Heart right ventricle (tissue), 16 donors: ENCODE data around the gene AGPAT1. TPM values are rescaled to one million over a fixed set of nuclear protein-coding genes. Genes with fewer than 3 reads are reported as not detected.

Source experiments
- ATAC-seq, 8 donors: fragments of 200-7000 bp; cut with Tn5 transposase; one replicate each; pipeline ENCODE4 v1.9.1; 2020; ENCODE audit warnings: mild to moderate bottlenecking in 8 of 8, moderate library complexity in 8 of 8, moderate number of reproducible peaks in 1 of 8
- DNase-seq, 2 donors: peaks; one replicate each; pipeline ENCODE4 v3.0.0-alpha.2; 2020
- H3K27ac ChIP-seq, 10 donors: fragments of 200-600 bp; sonication (generic) in 2 of 10; one replicate each; pipeline versions ENCODE4 v1.5.0 to v1.8.0; 2020 to 2022; ENCODE audit warnings: mild to moderate bottlenecking in 3 of 10
- H3K27me3 ChIP-seq, 7 donors: fragments of 200-600 bp; one replicate each; pipeline ENCODE4 v1.8.0; 2021 to 2022; ENCODE audit warnings: mild to moderate bottlenecking in 2 of 7
- H3K36me3 ChIP-seq, 9 donors: fragments of 200-600 bp; sonication (generic) in 1 of 9; one replicate each; pipeline versions ENCODE4 v1.5.0 to v1.8.0; 2020 to 2022; ENCODE audit warnings: mild to moderate bottlenecking in 2 of 9
- H3K4me1 ChIP-seq, 9 donors: fragments of 200-600 bp; sonication (generic) in 1 of 9; one replicate each; pipeline versions ENCODE4 v1.5.0 to v1.8.0; 2020 to 2022; ENCODE audit warnings: mild to moderate bottlenecking in 4 of 9
- H3K4me3 ChIP-seq, 10 donors: fragments of 200-600 bp; sonication (generic) in 2 of 10; one replicate each; pipeline versions ENCODE4 v1.5.0 to v1.8.0; 2020 to 2022; ENCODE audit warnings: mild to moderate bottlenecking in 7 of 10, moderate library complexity in 2 of 10
- H3K9me3 ChIP-seq, 11 donors: fragments of 200-600 bp in 10 of 11; sonication (generic) in 2 of 11; one replicate each; pipeline versions ENCODE4 v1.5.0 to v1.8.0; 2013 to 2022; ENCODE audit warnings: mild to moderate bottlenecking in 2 of 11, control low read depth in 1 of 11, moderate library complexity in 1 of 11
- WGBS, 2 donors: extraction: QIAGEN DNeasy Blood & Tissue Kit; methylation state at CpG; one replicate each; pipeline ENCODE4 v1.1.7; 2013; ENCODE audit warnings: inconsistent platforms in 1 of 2; 5-methylcytosine and 5-hydroxymethylcytosine counted together
- intact Hi-C, 10 donors: fragments of 100-400 bp; cut with DNase I; formaldehyde crosslinking; loops; one replicate each; pipeline versions ENCODE4 v1.11.1 to v1.14.2; 2022
- polyA plus RNA-seq, 2 donors: library from polyadenylated mRNA; stranded (reverse); fragments of 200-250 nt; gene quantifications; one replicate each; pipeline ENCODE4 v1.2.3, GENCODE V29; 2013
- total RNA-seq, 10 donors: library from RNA; stranded (reverse); fragmentation: NEBNext Ultra II Directional in 3 of 10; extraction: Animal tissue kit (Norgen Biotek cat#: 25700) in 3 of 10; gene quantifications; one replicate each; pipeline versions ENCODE4 v1.2.1 to v1.2.4, GENCODE V29; 2021 to 2023
- TF ChIP-seq, protein P1 (sequence below), 9 donors: fragments of 200-600 bp; sonication (generic) in 2 of 9; IDR thresholded peaks; one replicate each; pipeline versions ENCODE4 v1.5.0 to v1.8.0; 2021 to 2022; ENCODE audit warnings: antibody characterized with exemption in 9 of 9, mild to moderate bottlenecking in 5 of 9, moderate library complexity in 1 of 9
- donor health status: Arrhythmogenic right ventricular cardiomyopathy.
- donor health status: ischemic (EF 13 %, LVEDD 7.1; RV severe dilation, severe dysfunction).
- donor health status: healthy with polysubstance abuse.
- donor health status: DM: no; HTN: yes; CAD: no.
- donor health status: DM: no; HTN: no; CAD: no.
- donor health status: ischemic (EF 25% LVEDD 6.9; RV normal size, moderate dysfunction).
- donor health status: ischemic (EF 25% LVEDD 5.7; RV mildly dilated, moderate dysfunction).
- donor health status: healthy.
- donor health status: DM: yes; HTN: yes; CAD: no.
- donor health status: Ischemic cardiomyopathy.
- donor health status: ischemic (EF 35%, LVEDD 5.7; RV mildly dilated, moderate dysfunction).
- donor health status: nonischemic (EF 11% LVEDD 7.7; RV severe dilation, severe dysfunction).
- donor health status: DM: yes; HTN: yes; CAD: no.
- donor health status: PGD.
- donor health status: ischemic (EF 29% LVEDD 5.4; RV normal size, mild dysfunction).
- donor health status: nonischemic (EF 23%, LVEDD 6.1; RV moderate dilation, normal function).

The AGPAT1 gene
- total and polyA plus RNA-seq, 12 donors = 39.0 to 63.1 (median 49.1) TPM

DNA sequence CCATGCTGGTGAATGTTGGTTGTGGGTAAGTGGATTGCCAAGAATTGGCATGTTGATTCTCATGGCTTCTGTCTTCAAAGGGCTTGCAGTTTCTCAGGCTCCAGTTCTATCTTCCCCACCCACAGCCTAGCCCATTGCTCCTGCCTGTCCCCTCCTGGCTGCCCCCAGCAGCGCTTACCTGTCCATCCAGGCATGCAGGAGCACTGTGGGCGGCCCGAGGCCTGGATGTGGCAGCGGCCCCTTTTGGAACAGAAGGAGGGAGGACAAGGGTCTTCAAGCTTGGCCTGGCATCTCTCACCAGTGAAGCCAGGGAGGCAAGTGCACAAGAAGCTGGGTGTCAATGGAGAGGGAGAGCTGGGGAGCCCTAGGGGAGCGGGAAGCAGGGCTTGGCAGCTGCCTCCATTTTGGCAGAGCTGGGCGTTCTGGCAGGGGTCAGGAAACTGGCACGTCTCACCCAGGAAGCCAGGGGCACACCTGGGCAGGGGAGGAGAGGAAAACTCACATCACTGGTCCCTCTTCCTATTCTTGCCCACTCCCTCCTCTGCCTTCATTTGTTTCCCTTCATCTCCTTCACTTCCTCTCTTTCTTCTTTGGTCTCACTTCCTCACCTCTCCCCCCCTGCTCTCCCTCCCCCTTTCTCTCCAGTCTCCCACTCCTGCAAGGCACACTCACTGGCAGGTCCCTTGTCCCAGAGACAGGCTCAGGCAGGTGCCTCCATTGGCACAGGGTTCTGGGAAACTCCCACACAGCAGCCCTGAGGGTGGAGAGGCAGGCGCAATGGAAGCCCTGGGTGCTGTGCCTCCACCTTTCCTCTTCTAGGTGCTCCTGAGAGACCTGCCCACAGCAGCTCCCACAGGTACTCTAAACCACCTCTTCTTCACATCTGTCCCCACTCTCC is 46.7 kb upstream of the AGPAT1 start:
- H3K4me1 ChIP-seq = peaks cover 0 to 22% (median 6%) of the 10 kb centered on the region in 9 donors
- H3K27ac ChIP-seq = peak overlapping the region in 9 of 10 donors; percentile 53 to 94 (median 89)

DNA sequence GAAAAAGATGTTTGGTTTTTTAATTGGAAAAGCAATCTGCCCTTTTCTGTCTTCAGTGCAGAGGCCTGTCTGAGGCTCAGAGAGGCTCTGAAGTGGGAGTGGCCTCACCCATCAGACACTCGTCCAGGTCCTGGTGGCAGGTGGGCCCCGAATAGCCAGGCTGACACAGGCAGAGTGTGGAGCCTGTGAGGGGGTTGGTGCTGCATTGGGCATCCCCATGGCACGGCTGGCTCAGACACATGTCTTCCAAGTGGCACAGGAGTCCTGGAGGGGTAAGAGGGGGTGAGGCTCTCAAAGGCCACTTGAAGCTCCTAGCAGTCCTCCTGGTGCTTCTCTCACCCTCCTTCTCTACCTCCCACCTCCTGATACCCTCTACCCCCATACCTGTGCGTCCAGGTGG is 44.1 kb upstream of the AGPAT1 start:
- ATAC-seq (no peak), DNase-seq (no peak)
- Histone ChIP-seq H3K27me3 (no peaks in the 10 kb centered on the region), H3K4me1 (peaks cover 0 to 22% (median 6%) of the 10 kb centered on the region in 9 donors), H3K4me3 (no peak overlapping the region), H3K36me3 (peaks cover 0 to 74% (median 0%) of the 10 kb centered on the region in 9 donors), H3K9me3 (no peaks in the 10 kb centered on the region), H3K27ac (no peak overlapping the region)
- intact Hi-C loops = no loop called here
- TF ChIP-seq, protein P1, sequence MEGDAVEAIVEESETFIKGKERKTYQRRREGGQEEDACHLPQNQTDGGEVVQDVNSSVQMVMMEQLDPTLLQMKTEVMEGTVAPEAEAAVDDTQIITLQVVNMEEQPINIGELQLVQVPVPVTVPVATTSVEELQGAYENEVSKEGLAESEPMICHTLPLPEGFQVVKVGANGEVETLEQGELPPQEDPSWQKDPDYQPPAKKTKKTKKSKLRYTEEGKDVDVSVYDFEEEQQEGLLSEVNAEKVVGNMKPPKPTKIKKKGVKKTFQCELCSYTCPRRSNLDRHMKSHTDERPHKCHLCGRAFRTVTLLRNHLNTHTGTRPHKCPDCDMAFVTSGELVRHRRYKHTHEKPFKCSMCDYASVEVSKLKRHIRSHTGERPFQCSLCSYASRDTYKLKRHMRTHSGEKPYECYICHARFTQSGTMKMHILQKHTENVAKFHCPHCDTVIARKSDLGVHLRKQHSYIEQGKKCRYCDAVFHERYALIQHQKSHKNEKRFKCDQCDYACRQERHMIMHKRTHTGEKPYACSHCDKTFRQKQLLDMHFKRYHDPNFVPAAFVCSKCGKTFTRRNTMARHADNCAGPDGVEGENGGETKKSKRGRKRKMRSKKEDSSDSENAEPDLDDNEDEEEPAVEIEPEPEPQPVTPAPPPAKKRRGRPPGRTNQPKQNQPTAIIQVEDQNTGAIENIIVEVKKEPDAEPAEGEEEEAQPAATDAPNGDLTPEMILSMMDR (IDR thresholded peaks at IDR 0.05) = no peak
- 76 to 79% methylated on average over 4 of the region's 4 CpGs for WGBS, 2 donors

More for the DNA sequence above, 46.7 kb upstream of the AGPAT1 start:
- no peaks in the 10 kb centered on the region for H3K9me3 ChIP-seq
- DNase-seq (no peak), ATAC-seq (peak in 1 of 8 donors; percentile 16)
- 82 to 87% methylated on average over 8 of the region's 8 CpGs for WGBS, 2 donors
- TF ChIP-seq, protein P1 (IDR thresholded peaks at IDR 0.05) = no peak
- peak overlapping the region in 9 of 10 donors; percentile 38 to 60 (median 51) for H3K4me3 ChIP-seq
- H3K27me3 ChIP-seq = no peaks in the 10 kb centered on the region
- H3K36me3 ChIP-seq = peaks cover 0 to 51% (median 0%) of the 10 kb centered on the region in 9 donors
- intact Hi-C loops = no loop called here

DNA sequence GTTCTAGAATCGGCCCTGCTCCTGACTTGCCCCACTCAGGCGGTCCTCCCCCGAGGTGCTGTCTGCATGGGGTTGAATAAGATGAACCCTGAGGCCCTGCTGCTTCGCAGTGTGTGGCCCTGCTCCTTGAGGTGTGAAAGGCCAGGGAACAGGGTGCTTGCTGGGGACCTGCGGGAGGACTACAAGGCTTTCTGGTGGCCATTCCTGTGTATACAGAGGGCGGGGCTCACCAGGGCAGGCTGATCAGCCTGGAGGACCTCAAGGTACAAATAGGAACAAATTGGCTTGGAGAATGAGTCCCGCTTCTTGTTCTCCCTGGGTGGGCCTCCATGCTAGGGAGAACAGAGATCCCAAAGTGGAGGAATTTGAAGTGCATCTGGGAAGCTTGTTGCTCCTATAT is 42.3 kb upstream of the AGPAT1 start:
- Histone ChIP-seq H3K4me1 (peaks cover 0 to 22% (median 5%) of the 10 kb centered on the region in 9 donors), H3K9me3 (no peaks in the 10 kb centered on the region), H3K36me3 (peaks cover 0 to 89% (median 0%) of the 10 kb centered on the region in 9 donors), H3K27ac (no peak overlapping the region), H3K4me3 (no peak overlapping the region), H3K27me3 (no peaks in the 10 kb centered on the region)
- 68 to 78% methylated on average over 7 of the region's 7 CpGs for WGBS, 2 donors
- TF ChIP-seq, protein P1 (IDR thresholded peaks at IDR 0.05) = no peak
- intact Hi-C loops = no loop called here
- no peak for DNase-seq
- no peak for ATAC-seq

DNA sequence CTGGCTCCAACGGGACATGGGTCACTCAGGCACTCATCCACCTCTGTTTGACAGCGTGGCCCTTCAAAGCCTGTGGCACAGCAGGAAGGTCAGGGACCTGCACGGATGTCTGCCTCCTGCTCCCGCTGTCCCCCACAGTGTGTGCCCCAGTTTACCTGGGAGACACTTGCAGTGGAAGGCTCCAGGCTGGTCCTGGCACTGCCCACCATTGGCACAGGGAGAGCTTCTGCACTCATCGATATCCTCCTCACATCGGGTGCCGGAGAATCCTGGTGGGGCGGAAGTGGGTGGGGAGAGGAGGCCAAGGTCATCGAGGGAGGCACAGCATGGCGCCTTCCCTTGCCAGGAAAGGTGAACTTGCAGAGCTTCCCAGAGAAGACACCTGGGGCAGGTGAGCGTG is 41.1 kb upstream of the AGPAT1 start:
- H3K36me3 ChIP-seq = peaks cover 0 to 96% (median 0%) of the 10 kb centered on the region in 9 donors
- no peaks in the 10 kb centered on the region for H3K27me3 ChIP-seq
- DNase-seq (no peak), ATAC-seq (no peak)
- no peak overlapping the region for H3K4me3 ChIP-seq
- intact Hi-C loops = no loop called here
- H3K27ac ChIP-seq = no peak overlapping the region
- H3K4me1 ChIP-seq = peaks cover 0 to 15% (median 0%) of the 10 kb centered on the region in 9 donors
- 88 to 90% methylated on average over 11 of the region's 11 CpGs for WGBS, 2 donors
- TF ChIP-seq, protein P1 (IDR thresholded peaks at IDR 0.05) = no peak
- no peaks in the 10 kb centered on the region for H3K9me3 ChIP-seq
